AG09309 (cell line): ENCODE results near the gene ARRDC3.

ENCODE experiments used
- DNase-seq: peaks from one replicate; pipeline ENCODE4 v3.0.0-alpha.2; 2010; ENCODE audit warnings: low read depth
- H3K4me3 ChIP-seq: 2 replicates; pipeline ENCODE4 v1.5.1; 2011; ENCODE audit warnings: mild to moderate bottlenecking, low read depth, low read length, moderate library complexity; ENCODE audit not compliant: control insufficient read depth
- TF ChIP-seq, protein P1 (sequence below): IDR thresholded peaks from 2 replicates; pipeline ENCODE4 v1.5.1; 2011; ENCODE audit warnings: mild to moderate bottlenecking, low read depth, low read length, inconsistent platforms; ENCODE audit not compliant: insufficient read depth, control insufficient read depth; ENCODE audit errors: missing control alignments

The ARRDC3 gene

DNA sequence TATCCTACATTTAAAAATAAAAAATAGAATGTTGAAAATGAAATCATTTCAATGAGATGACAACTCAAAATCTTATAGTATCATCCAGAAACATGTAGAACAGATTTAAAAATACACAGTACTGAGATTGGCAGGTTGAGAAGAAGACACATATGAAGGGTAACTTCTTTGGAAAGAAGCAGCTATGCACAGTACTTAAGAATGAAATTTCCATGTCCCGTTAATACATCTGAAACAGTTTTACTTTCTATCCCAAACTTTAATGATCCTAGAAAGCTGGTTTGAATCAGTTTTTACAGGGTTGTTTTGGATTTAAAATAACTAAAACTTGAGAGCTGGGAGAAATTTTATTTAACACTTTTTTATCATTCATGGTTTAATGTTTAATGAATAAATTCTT is 36.0 kb upstream of the ARRDC3 start:
- TF ChIP-seq, protein P1, sequence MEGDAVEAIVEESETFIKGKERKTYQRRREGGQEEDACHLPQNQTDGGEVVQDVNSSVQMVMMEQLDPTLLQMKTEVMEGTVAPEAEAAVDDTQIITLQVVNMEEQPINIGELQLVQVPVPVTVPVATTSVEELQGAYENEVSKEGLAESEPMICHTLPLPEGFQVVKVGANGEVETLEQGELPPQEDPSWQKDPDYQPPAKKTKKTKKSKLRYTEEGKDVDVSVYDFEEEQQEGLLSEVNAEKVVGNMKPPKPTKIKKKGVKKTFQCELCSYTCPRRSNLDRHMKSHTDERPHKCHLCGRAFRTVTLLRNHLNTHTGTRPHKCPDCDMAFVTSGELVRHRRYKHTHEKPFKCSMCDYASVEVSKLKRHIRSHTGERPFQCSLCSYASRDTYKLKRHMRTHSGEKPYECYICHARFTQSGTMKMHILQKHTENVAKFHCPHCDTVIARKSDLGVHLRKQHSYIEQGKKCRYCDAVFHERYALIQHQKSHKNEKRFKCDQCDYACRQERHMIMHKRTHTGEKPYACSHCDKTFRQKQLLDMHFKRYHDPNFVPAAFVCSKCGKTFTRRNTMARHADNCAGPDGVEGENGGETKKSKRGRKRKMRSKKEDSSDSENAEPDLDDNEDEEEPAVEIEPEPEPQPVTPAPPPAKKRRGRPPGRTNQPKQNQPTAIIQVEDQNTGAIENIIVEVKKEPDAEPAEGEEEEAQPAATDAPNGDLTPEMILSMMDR = no peak
- DNase-seq = no peak
- no peak overlapping the region for H3K4me3 ChIP-seq

DNA sequence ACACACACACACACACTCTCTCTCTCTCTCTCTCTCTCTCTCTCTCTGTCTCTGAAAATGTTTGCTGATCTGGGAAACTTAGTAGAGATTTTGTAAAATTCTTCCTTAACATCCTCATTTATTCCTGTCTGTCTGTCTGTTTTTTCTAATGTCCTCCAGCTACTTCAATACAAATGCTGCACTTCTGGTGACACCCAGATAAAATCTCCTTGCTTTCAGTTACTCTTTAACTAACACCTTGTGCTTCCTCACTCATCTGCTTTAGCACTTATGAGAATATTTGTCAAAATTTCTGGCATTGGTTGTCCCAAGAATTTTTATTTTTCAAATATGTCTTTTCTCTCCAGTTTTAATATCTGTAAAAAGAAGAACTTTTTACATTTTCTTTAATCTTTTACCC is 35.0 kb upstream of the ARRDC3 start:
- DNase-seq = no peak
- TF ChIP-seq, protein P1 = no peak
- H3K4me3 ChIP-seq = no peak overlapping the region

DNA sequence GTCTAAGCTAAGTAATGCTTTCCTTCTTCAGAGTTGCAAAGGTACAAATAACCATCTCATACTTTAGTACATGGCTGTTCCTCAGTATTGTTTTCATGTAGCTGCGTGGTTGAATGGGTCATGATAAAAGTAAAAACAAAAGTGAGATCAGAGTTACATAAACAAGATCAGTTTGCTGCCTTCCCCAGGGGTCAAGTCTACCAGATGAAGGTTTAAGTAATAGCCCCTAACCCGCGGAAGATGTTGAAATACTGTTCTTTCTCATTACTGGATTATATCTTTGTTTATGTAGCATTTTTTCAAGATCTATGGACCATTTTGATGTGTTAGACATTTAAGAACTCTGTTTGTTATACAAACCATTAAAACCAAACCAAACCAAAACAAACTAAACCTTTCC is 34.1 kb upstream of the ARRDC3 start:
- TF ChIP-seq, protein P1 = no peak
- no peak overlapping the region for H3K4me3 ChIP-seq
- no peak for DNase-seq

DNA sequence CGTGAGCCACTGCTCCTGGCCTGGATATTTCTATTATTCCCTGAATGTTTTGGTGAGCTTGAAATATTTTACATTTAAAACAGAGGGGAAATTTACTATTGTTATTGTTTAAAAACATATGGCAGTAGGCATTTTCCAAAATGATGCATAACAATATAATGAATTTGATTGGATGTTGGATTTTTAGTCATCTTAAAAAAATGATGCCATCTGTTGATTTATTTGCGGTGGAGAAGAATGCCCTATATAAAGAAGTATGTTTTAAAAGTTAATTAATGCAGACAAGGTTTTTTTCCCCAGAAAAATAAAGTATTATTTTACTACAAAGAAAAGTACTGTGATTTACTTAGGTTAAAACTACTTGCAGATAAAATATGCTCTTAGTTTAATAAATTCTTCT is 33.4 kb upstream of the ARRDC3 start:
- H3K4me3 ChIP-seq = no peak overlapping the region
- TF ChIP-seq, protein P1 = no peak
- DNase-seq = no peak

DNA sequence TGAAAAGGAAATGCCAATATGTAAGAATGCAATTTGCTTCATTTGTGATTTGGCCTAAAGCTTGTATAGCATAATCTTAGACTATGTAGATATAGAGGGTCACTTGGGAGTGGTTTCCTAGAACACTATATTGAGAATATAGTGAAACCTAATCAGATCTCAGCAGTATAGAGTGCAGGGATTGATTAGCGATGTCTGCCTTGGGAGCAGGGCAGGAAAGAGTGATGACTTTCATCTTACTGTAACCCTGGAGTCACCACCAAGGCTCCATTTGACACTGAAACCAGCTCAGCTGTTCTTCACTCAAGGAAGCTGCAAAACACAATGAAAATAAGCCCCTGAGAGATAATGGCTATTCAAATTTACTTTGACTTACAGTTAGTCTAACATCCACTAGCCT is 26.2 kb upstream of the ARRDC3 start:
- TF ChIP-seq, protein P1 = no peak
- no peak overlapping the region for H3K4me3 ChIP-seq
- no peak for DNase-seq

DNA sequence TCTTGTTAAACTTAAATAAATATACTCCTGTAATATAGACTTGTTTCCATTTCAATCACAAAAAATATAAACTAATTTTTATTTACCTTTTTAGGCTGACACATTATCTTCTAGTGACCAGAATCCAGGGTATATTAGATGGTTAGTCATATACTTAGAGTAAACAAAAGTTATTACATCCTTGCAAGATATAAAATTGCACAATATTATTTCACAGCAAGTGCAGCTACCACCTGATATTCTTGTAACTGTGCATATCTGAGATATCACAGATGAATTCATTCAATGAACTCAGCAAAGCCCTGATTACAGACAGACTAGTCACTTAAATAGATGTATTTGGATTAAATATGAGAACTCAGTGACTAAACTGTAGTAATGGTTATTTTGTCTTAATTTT is 25.6 kb upstream of the ARRDC3 start:
- H3K4me3 ChIP-seq = no peak overlapping the region
- DNase-seq = no peak
- TF ChIP-seq, protein P1 = no peak

DNA sequence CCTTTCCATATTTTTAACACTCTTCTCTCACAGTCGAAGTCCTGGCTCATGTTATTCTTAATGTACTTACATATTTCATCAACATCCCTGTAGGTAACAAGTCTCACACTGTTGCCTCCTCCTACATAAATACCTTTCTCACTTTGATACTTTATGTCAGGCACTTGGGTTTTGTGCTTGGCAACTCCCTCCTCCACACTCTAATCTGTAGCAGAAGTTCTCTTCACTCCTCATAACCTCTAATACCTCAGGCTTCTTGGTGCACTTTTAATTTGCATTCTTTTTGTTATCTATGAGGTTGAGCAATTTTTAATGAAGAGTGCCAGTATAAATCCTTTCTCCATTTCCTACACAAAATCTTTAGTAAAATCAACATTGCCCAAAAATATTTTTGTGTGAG is 24.1 kb upstream of the ARRDC3 start:
- H3K4me3 ChIP-seq = no peak overlapping the region
- no peak for DNase-seq
- TF ChIP-seq, protein P1 = no peak
